GM18526 (cell line): ENCODE data around the gene SPIRE1.

Experiments used
- POLR2A ChIP-seq: IDR thresholded peaks from 3 replicates; pipeline ENCODE4 v1.6.1; 2011; ENCODE audit not compliant: insufficient read length; ENCODE audit errors: extremely low read depth

SPIRE1 gene

GRCh38 chr18:12460874-12461273 is 197.0 kb downstream of the SPIRE1 start:
- TF ChIP-seq POLR2A = no peak

GRCh38 chr18:12458771-12459170 is 199.1 kb downstream of the SPIRE1 start:
- TF ChIP-seq POLR2A = no peak

GRCh38 chr18:12456441-12456840 is 201.5 kb downstream of the SPIRE1 start:
- no peak for TF ChIP-seq POLR2A

GRCh38 chr18:12455496-12455895 is 202.4 kb downstream of the SPIRE1 start:
- no peak for TF ChIP-seq POLR2A

- no peak for TF ChIP-seq POLR2A
Measured at GRCh38 chr18:12452784-12453183, 205.1 kb downstream of the SPIRE1 start.

GRCh38 chr18:12451428-12451827 is 206.5 kb downstream of the SPIRE1 start:
- TF ChIP-seq POLR2A = no peak

- TF ChIP-seq POLR2A = no peak
Measured at GRCh38 chr18:12449051-12449785, 208.7 kb downstream of the SPIRE1 start.

GRCh38 chr18:12445554-12445953 is 212.4 kb downstream of the SPIRE1 start:
- no peak for TF ChIP-seq POLR2A

- no peak for TF ChIP-seq POLR2A
Measured at GRCh38 chr18:12443551-12443950, 214.4 kb downstream of the SPIRE1 start.

GRCh38 chr18:12442946-12443345 is 215.0 kb downstream of the SPIRE1 start:
- no peak for TF ChIP-seq POLR2A

- no peak for TF ChIP-seq POLR2A
Measured at GRCh38 chr18:12441475-12442034, 216.4 kb downstream of the SPIRE1 start.

- no peak for TF ChIP-seq POLR2A
Measured at GRCh38 chr18:12438257-12438656, 219.7 kb downstream of the SPIRE1 start.

- no peak for TF ChIP-seq POLR2A
Measured at GRCh38 chr18:12435867-12436266, 222.0 kb downstream of the SPIRE1 start.

- TF ChIP-seq POLR2A = no peak
Measured at GRCh38 chr18:12434541-12434929, 223.4 kb downstream of the SPIRE1 start.

GRCh38 chr18:12433829-12434540 is 223.9 kb downstream of the SPIRE1 start:
- no peak for TF ChIP-seq POLR2A

GRCh38 chr18:12432881-12433280 is 225.0 kb downstream of the SPIRE1 start:
- TF ChIP-seq POLR2A = no peak
